C4-2B (cell line): ENCODE results near the gene FYCO1.

Source experiments
- CTCF ChIP-seq: fragments of 450-650 bp; conservative IDR thresholded peaks from 2 replicates; pipeline ENCODE4 v1.5.1; 2017; ENCODE audit warnings: mild to moderate bottlenecking
- ZFX ChIP-seq: fragments of 450-650 bp; IDR thresholded peaks from 2 replicates; pipeline ENCODE4 v1.6.1; 2017

DNA sequence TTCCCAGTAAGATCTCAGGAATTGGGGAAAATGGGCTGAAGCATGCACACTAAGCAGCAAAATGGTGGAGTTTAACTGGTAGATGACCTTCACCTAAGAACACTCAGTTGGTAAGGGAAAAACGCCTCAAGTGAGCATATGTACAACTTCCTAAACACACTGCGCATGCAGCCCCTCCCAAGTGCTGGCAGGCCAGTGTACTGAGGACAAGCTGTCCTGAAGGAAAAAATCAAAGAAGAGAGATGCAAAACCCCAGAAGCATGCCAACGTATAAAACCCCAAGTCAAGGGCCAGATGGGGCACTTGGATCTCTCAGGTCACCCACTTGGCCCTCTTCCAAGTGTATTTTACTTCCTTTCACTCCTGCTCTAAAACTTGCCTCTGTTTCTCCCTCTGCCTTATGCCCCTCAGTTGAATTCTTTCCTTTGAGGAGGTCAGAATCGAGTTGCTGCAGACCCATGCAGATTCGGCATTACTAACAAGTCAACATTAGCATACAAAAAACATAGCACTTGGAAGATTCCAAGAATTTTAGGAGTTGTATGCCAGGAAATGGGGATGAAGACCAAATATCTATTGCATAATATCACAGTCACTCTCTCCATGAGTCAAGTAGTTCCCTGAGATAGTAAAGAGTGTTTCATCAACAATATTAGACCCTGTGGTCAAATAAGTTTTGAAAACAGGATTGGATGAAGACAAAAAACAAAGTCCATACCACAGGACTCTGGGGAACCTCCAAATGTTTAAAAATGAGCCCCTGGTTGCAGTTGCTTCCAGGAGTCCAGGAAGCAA lies 10.8 kb upstream of the FYCO1 start:
- TF ChIP-seq CTCF (no peak), ZFX (no peak)
